RCC 7860 (cell line): Measurements from ENCODE around the gene FAT1.
A peak's percentile ranks its signal among the peaks of the same experiment; 100 is the strongest.

Experiments used
- DNase-seq: peaks from one replicate; pipeline ENCODE4 v3.0.0-alpha.2; 2015; ENCODE audit warnings: low spot score
- FAIRE-seq: peaks from 2 replicates; lab custom pipeline; 2012; peaks lifted over from hg19 to GRCh38; lab: Jason Lieb, UNC

Gene FAT1

DNA sequence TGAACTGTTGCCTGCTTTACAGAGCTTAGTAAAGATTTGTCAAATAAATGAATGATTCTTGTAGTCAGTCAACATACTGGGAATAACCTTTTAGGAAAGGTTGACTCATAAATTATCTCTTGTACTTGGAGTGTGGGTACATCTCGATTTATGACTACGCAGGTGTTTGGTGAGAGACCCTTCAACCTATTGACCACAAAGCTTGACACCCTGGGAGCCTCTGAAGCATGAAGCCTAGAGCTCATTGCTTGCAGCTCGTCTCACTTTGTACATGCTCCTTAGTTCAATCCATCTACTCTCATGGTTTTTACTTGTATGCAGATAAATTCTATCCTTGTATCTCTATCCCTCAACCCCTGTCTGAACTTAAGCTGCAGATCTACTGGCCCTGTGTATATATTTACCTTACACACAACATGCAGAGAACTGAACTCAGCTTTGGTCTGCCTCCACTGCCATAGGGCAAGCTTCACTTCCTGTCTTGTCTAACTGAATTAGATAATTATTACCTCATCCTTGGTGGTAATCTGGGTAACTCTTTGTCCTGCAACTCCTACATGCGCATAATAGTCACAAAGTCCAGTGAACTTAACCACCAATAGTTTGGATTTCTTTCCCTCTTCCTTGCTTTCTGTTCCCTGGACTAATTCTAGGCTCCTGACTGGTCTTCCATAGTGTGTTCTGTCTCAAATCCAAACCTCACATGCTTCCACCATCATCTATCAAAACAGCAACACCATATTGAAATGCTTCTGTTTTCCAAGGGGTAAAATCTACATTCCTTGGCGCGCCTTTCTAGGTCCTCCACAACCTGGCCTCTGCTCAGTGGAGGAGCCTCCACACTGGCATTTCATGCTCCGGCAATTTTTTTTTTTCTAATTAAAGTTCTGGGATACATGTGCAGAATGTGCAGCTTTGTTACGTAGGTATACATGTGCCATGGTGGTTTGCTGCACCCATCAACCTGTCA, 32.2 kb upstream of the FAT1 start:
- FAIRE-seq (peak; percentile 87), DNase-seq (peak; percentile 81)

DNA sequence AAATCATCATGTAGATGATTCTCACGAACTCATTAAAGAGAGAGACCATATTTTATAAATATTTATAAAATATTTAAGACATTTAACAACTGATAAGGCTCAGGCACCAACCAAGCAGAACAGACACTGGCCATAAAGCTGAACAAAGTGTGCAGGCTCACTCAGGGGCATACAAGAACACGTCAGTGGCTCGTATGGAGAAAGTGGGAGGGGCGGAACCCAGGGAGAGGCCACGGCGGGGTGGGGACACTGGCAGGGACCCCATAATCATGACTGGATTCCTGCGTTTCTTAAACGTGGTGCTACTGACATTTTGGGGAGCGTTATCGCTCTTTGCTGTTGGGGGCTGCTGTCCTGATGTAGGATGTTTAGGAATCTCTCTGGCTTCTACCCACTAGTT, 31.3 kb upstream of the FAT1 start:
- peak; percentile 3 for DNase-seq
- FAIRE-seq: no peak

DNA sequence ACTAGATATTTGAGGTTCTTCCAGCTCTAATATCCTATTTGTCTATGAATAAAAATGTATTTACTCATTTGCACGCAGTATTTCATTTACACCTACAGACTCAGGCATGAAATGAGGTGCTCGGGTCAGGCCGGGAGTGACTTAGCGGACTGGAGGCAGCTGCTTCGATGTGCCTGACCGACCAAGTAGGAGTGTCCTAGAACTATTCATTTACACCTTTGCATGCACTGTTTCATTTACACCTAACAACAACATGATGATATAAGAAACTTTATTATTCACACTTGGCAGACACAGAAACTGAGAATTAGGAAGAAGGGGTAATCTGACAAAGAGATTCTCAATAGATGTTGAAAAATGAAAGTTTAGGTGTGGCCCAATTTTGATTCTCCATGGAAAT, 28.7 kb upstream of the FAT1 start:
- no peak for FAIRE-seq

DNA sequence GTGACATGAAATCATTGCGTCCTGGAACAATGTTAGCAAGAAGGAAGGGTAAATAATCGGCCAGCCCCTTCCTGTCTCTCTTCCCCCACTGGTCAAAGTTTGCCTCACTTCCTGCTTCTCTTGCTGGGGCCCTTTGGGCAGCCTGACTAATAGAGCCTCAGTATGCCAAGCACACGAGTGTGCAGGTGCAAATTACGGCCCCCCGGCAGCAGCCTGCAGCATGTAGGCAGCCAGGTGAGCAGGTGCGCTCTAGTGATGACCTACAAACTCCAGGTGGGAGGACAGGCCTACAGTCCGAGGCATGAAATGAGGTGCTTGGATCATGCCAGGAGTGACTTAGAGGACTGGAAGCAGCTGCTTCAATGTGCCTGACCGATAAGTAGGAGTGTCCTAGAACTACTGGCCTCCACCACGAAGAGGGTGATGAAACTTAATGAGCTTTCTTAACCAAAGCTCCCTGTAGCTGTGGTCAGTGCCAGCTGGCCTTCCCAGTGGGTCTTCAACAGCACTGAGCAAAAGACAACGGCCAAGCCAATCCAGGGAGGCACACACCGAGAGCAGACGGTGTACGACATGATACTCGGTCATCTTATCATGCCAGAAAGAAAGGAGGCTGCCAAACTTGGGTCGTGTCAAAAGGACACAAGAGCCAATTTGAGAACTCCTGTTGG, 26.1 kb upstream of the FAT1 start:
- no peak for DNase-seq
- FAIRE-seq: no peak

More for the DNA sequence above, 28.7 kb upstream of the FAT1 start:
- DNase-seq: no peak

DNA sequence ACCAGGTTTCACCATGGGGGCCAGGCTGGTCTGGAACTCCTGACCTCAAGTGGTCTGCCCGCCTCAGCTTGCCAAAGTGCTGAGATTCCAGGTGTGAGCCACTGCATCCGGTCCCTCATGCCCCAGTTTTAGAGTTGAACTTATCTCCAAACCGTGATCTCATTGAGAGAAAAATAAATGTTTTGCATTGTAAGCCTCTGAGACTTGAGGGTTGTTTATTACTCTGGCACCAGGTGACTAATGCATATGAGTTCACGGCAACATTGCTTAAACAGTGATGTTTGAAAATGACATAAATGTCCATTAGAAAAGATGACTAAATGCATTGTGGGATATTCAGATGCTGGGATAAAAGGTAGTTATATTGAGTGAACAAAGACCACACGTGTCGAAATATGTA, 22.9 kb upstream of the FAT1 start:
- FAIRE-seq (no peak), DNase-seq (no peak)

DNA sequence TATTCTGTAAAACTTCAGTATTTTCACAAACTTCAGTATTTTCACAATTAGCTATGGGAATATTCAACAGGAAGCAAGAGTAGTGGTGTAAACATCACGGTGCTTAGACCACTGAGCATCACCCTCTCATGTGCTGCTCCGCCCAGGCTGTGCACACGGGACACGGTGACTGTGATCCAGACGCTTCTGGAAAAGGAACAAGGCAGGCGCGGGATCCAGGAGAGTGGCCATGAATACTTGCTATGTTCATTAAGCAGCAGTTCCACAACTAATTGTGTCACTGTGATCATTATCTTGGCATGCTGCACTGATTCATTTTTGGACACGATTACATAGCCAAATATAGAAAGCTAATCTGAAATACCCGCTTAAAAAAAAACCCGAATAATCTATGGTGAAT, 19.6 kb upstream of the FAT1 start:
- DNase-seq: no peak
- no peak for FAIRE-seq

DNA sequence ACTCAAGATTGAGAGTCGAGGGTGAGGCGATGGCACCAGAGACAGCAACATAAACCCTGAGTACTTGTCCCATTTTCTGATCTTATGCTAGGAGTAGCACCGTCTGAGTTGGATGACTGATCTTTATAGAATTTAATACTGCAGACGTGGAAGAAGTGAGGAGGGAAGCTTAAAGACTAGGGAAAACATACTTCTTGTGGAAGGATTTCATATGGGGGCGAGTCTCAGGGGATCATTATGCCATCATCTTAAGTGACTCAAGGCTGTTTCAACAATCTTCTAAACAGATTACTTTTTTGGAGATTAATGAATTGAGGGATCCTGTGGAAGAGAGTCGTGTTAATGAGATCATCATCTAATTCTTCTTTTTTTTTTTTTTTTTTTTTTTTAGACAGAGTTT, 17.2 kb upstream of the FAT1 start:
- DNase-seq (no peak), FAIRE-seq (no peak)

DNA sequence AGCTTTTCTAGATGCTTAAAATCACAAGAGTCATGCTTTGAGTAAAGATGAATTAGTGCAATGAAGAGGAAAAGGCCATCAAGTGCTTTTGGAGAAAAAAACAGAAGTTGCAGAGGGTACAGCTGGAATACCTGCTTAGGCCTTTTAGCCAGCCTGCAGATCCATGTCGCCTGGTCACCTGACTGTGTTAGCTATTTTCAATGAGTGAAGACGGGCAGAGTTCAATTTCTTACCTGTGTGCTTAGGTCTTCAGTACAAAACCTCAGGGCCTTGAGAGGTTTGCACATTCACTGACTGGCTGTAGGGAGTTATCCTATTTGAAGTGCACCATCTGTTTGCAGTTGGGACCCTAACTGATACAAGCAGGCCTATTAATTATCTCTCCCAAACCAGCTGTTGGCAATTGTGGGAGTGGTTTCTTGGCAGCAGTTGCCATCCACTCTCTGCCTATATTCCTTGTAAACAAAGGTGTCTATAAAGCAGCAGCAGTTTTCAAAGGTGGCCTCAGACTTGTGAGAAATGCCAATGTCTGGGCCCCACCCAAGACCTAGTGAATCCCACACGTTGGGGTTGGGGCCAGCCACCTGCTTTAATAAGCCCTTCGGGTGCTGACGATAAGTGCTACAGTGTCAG, 16.3 kb upstream of the FAT1 start:
- no peak for DNase-seq
- FAIRE-seq: no peak

DNA sequence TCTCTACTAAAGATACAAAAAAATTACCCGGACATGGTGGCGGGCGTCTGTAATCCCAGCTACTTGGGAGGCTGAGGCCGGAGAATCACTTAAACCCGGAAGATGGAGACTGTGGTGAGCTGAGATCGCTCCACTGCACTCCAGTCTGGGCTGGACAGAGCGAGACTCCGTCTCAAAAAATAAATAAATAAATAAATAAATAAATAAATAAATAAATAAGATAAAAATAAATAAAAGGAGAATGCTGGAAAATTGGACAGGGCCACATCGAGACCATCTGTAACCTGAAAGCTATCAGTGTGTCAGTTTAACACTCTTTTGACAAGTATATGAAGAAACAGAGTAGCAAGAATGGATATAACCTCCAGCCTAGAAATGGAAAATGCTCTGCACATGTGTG, 15.7 kb upstream of the FAT1 start:
- DNase-seq: no peak
- FAIRE-seq: no peak

DNA sequence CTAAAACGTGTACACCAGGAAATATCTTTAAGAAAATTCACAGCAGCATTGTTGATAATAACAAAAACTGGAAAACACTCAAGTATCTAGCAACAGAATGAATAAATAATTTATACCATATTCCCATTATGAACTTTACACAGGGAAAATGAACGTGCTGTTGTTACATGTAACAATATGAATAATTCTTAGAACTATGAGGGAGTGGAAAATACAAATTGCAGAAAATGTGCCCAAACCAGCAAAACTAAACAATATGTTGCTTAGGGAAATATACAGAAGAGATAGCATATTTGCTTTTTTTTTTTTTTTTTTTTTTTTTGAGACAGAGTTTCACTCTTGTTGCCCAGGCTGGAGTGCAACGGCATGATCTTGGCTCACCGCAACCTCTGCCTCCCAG, 14.8 kb upstream of the FAT1 start:
- FAIRE-seq (no peak), DNase-seq (no peak)

DNA sequence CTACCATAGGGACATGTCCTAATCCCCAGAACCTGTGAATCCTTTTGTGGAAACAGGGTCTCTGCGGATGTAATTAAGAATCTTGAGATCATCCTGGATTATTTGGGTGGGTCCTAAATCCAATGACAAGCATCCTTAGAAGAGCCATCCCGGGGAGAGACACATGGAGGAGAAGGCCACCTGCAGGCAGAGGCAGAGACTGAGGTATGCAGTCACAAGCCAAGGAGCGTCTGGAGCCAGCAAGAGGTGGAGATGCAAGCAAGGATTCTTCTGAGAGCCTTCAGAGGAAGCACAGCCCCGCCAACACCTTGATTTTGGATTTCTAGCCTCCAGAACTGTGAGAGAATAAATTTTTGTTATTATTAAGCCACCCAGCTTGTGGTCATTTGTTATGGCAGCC, 13.8 kb upstream of the FAT1 start:
- DNase-seq: no peak
- no peak for FAIRE-seq

DNA sequence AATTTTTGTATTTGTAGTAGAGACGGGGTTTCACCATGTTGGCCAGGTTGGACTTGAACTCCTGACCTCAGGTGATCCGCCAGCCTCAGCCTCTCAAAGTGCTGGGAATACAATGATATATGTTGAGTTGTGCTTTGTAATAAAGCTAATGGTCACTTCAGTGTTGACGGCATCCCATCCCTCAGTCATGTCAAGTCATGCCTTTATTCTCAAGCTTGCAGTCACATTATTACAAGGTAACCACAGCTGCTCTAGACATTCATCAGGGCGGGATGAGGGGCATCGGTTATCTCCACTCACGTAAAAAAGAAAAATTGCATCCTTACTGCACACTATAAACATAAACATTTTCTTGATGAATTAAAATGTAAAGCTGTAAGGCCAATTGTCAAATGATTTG, 12.8 kb upstream of the FAT1 start:
- DNase-seq: no peak
- FAIRE-seq: no peak

DNA sequence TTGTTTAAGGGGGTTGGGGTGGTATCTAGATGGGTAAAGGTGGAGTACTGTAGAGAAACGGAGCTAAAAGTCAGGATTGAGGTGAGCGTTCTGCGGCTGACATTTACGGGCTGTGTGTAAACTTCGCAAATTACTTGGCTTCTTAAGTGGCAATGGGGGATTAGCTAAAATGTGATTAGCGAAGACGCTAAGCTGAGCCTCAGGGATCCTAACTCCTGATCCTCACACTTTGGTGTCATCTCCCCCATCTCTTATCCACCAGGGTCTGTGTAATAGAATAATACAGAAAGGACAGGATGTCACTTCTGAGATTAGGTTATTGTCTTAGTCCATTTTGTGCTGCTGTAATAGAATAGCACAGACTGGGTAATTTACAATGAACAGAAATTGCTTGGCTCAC, 10.6 kb upstream of the FAT1 start:
- FAIRE-seq (no peak), DNase-seq (no peak)

DNA sequence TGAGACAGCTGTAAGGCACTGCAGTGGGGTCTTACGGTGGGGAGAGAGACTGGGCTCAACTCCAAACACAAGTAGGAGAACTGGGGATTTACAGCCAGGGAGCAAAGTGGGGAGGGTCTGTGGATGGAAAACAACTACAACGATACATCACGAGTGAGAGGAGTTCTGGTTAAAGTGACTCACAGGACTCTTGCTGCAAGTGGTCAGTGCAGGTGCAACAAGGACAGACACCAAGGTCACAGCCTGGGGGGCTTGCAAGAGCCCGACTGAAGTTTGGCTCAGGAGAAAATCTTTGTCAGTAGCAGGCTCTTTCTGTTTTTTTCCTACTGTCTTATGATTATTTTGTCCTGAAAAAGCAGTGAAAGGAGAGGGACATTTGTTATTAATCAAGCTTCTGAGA, 10.1 kb upstream of the FAT1 start:
- FAIRE-seq (no peak), DNase-seq (no peak)

DNA sequence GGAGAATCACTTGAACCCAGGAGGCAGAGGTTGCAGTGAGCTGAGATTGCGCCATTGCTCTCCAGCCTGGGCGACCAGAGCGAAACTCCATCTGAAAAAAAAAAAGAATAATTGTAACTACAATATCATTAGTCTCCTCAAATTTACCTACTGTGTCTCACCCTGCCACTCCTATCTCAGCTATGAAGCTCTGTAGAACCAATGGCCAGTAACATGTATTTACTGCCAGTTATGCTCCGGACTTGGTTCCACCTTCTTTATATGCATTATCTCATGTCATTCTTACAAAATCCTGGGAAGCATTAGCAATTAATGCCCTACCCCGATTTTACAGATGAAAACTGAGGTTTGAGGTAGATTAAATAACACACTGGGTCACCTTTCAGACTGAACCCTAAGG, 7.0 kb upstream of the FAT1 start:
- FAIRE-seq (no peak), DNase-seq (no peak)

DNA sequence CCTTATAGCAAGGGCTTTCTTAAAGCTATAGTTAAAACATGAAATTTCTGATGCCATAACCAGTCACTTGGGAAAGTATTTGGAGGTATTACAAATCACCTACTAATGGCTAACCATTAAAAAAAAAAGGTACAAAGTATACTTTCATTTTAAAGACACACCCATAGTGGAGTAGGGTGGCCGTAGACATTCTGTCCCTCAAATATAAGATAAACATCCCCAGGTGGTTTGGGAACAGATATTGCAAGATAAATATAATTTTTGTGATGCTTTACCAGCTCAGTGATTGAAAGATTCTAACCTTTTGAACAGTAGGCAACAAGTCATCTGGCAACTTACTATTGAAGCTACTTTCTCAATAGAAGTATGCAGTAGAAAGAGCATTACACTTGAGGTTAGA, 6.2 kb upstream of the FAT1 start:
- DNase-seq (no peak), FAIRE-seq (no peak)

DNA sequence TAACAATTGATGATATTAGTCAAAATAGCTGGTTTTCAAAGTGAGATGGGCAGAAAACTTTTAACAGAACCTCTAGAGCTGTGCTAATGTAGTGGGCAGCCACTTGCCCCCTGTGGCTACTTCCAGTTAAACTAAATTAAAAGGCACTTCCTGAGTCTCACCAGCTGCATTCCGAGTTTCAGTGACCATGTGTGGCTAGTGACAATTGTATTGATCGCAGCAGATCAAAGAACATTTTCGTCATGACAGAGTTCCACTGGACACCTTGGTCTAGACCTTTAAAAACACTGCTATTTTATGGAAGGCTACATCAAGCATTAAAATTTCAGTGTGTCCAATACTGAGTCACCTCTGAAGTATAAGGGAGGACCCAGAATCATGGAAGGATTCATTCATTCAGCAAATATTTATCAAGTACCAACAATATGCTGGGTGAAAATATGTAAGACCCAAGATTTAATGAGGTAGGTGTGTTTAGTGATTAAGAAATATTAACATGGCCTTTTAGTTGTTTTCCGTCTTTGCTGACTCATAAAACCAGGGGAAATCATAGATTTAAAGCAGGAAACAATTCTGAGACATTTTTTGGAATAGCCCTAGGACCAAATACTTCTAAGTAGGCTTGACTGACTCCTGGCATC, 5.1 kb upstream of the FAT1 start:
- DNase-seq (no peak), FAIRE-seq (no peak)

DNA sequence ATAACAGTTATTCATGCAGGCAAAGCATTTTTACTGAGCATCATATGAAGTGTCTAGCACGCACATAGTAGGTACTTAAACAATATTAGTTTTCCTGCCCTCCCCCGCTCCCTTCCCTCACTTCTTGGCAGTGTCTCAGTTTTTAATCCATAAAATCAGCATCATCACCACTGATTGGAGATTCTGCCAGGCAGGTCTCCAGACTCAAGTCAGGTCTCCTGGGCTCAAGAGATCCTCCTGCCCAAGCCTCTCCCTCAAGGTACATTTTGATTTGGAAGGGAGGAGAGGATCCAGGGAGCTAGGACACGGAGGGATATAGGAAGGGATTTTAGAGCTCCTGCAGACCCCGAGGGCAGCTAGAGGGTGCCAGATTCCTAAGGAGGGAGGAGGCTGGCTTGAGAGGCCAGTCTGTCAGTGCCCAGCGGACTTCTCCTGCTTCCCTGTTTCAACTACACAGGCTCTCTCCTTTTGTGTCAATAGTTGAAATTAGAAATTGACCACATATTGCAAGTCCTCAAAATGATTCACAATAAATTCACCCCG, 4.4 kb upstream of the FAT1 start:
- no peak for FAIRE-seq
- no peak for DNase-seq

DNA sequence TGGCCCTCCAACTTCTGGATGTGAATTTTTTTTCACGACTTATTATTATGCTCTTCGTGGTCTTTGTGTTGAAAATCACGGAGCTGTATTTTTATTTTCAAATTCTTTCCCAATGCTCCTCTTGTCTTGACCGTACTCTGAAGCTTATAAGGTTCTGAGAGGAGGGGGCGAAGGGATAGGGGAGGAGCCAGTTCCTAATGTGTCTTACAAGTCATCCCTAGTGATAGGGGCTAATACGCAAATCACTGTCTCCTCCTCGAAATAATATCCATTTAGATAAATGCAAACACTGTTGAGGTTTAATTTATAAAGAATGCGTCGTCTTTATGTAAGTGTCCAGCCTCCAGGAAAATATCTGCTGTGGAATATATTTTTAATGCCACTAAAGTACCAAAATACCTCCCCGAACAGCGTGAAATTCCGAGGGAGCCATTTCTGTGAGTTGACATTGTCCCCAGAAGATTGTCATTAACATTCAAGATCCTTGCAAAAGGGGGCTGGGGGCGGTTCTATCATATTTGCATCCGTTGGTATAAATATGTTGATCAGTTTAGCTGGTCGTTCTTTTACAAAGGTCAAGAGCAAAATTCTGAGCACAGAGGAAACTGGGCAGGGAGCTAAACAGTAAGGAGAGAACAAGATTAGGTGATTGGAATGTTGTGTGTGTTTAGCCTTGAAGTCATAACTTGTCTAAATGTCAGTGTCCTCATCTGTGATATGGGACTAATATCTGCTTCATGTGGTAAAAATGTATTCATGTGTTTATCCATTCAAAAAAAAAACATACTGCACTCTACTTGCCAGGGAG, 3.7 kb upstream of the FAT1 start:
- no peak for FAIRE-seq

DNA sequence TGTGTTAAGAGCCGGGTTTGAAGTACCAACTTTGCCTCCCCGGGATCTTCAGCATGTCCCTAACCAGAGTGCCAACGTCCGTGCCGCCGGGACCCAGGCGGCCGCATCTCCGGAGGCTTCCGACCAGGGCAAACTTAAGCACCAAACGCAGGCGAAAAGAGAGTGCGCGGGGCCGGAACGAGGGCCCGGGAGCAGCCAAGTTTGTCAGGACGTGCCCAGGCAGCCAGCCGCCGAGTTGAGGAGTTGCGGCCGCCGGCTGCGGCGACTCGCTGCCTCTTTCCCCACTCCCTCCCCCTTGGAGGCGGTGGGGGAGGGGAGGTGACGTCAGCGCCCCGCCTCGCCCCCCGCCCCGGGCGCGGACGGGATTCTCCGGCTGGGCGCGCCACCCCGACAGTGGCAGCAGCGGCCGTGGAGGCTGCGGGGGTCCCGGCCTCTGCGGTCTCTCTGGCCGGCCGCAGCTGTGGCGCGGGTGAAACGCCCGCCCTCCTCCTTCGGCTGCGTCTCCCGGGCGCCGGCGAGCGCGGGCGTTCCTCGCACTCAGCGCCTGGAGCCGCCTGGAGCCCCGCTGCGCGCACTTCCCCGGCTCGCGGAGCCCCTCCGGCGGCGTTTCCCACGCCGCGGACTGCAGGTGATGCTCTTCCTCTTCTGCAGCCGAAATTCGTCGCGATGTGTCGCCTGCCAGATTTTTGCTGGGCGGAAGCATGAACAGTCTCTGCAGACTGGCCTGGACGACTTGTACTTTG, 2.9 kb upstream of the FAT1 start:
- DNase-seq (peak; percentile 48), FAIRE-seq (no peak)

More for the DNA sequence above, 3.7 kb upstream of the FAT1 start:
- DNase-seq: no peak
